Hematopoietic multipotent progenitor cell treated with erythropoietin and hydrocortisone succinate and interleukin-3 and kit ligand, for 15 days (in vitro differentiated cells): ENCODE results near the gene GRK5.
"Not testable (repeated sequence)": the region's sequence is repeated elsewhere in the genome, so short reads cannot be mapped to it uniquely, and the experiment has no call there.

Experiments used
- DNase-seq: peaks from one replicate; pipeline ENCODE4 v3.0.0-alpha.2; 2015; ENCODE audit warnings: low spot score

Gene GRK5

GRCh38 chr10:119274519-119275045 lies 67.2 kb downstream of the GRK5 start:
- no peak for DNase-seq

- no peak for DNase-seq
Observed at GRCh38 chr10:119275085-119275484, 67.7 kb downstream of the GRK5 start.

DNA sequence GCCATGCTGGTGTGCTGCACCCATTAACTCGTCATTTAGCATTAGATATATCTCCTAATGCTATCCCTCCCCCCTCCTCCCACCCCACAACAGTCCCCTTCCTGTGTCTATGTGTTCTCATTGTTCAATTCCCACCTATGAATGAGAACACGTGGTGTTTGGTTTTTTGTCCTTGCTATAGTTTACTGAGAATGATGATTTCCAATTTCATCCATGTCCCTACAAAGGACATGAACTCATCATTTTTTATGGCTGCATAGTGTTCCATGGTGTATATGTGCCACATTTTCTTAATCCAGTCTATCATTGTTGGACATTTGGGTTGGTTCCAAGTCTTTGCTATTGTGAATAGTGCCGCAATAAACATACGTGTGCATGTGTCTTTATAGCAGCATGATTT lies 68.8 kb downstream of the GRK5 start:
- not testable (repeated sequence) for DNase-seq

- no peak for DNase-seq
Observed at GRCh38 chr10:119278126-119278709, 70.8 kb downstream of the GRK5 start.

DNA sequence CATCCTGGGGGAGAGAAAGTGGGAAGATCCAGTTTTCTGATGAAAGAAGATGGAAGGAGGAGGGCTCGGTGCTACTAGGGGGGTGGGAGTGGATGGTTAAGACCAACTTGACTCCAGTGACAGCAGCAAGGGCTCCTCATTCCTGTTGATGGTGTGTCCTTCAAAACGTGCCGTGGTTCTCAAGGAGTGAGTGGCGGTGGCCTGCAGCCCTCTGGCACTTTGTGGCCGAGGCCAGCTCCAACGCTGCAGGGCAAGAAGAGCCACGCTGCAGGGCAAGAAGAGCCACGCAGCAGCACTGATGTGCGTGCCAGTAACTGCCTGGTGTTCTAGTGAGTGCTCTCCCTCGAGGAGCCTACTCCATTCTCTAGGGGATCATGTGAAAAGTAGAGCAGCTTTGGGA lies 72.1 kb downstream of the GRK5 start:
- DNase-seq = no peak

DNA sequence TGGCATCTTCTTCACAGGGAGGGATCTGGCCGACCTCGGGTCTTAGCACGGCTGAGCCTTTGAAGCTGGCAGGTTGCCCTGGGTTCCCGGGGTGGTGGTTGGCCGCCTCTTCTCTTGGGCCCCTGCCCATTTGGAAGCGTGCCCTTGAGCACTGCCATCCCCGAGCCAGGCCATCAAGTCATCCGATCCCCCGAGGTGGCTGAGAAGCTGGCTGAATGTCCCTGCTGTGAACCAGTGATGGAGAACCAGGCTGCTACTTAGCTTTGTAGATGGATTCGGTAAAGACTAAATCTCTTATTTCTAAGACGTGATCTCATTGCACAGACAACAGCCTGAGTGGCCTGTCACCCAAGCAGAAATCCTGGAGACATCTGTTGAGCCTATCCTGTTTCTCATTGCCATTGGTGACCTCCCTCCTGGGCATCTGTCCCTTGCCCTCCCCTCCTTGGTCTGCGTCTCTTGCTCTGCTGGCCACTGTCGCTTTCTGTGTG lies 74.3 kb downstream of the GRK5 start:
- DNase-seq = no peak

GRCh38 chr10:119282446-119282845 lies 75.1 kb downstream of the GRK5 start:
- DNase-seq = no peak

- DNase-seq = no peak
Observed at GRCh38 chr10:119283387-119283786, 76.0 kb downstream of the GRK5 start.

DNA sequence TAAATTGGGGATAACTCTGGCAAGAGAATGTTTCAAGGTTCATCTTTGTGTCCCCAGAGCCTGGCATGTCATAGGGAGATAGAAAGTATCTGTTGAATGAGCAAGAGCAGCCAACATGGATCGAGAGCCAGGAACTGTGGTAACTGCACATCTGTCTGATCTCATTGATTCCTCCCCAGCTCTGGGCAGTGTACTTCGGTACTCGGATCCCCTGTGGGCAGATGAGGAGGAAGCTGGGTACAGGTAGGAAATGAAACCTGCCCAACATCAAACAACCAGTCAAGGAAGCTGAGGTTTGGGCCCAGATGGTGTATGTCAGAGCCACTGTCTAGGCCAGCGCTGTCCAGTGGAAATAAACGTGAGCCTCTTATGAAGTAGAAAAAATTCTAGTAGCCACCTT lies 76.4 kb downstream of the GRK5 start:
- DNase-seq = no peak

GRCh38 chr10:119284679-119285096 lies 77.3 kb downstream of the GRK5 start:
- DNase-seq = no peak

DNA sequence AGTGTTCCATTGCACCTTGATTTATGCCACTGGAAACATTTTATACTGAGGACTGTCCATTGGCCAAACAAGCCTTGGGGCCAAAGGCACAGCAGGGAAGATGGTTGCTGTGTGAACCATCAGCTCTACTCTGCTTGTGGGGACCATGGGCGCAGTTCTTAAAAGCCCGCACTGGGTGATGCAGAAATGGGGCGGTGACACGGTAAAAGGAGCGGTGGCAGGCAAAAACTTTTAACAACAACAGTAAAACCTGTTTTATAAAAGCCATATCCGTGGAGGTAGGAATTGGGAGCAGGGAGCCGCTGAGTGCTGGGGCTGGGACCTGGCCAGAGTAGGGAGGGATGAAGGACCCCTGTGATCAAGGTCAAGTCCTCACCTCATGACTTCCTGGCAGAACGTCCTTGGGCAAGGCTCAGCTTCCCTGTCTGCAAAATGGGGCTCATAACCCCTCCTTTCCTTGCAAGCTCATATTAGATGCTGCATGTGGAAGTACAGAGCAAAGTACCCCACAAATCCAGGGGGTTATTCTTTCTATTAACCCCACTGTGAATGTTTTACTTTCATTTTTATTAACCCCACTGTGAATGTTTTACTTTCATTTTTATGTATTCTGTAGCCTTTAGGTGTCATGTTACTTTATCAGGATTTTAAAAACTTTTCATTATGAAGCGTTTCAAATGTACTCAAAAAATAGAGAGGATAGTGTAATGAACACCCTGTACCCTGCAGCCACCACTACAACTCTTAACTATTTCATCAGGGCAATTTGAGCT lies 78.3 kb downstream of the GRK5 start:
- DNase-seq = no peak

DNA sequence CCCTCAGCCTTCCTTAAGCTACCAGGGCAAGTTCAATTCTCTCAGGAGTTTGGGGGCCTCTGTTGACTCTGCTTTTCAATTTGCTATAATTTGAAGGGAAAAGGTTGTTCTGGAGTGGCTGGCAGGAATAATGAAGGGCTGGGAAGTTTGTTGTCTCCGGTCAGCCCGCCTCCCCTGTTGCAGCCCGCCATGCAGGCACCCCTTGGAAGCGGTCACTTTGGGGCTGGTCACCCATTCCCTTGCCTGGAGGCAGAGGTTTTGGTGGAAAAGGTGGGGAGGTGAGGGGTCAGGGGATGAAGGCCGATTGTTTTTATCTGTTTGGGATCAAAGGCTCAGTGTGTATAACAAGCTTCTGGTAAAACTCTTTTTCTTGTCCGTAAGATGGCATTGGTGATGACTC lies 79.1 kb downstream of the GRK5 start:
- DNase-seq = no peak

GRCh38 chr10:119286983-119287633 lies 79.7 kb downstream of the GRK5 start:
- DNase-seq = no peak

GRCh38 chr10:119288574-119289001 lies 81.2 kb downstream of the GRK5 start:
- no peak for DNase-seq

GRCh38 chr10:119289227-119289920 lies 82.0 kb downstream of the GRK5 start:
- no peak for DNase-seq

- no peak for DNase-seq
Observed at GRCh38 chr10:119290301-119291048, 83.1 kb downstream of the GRK5 start.

- no peak for DNase-seq
Observed at GRCh38 chr10:119291223-119291900, 84.0 kb downstream of the GRK5 start.

DNA sequence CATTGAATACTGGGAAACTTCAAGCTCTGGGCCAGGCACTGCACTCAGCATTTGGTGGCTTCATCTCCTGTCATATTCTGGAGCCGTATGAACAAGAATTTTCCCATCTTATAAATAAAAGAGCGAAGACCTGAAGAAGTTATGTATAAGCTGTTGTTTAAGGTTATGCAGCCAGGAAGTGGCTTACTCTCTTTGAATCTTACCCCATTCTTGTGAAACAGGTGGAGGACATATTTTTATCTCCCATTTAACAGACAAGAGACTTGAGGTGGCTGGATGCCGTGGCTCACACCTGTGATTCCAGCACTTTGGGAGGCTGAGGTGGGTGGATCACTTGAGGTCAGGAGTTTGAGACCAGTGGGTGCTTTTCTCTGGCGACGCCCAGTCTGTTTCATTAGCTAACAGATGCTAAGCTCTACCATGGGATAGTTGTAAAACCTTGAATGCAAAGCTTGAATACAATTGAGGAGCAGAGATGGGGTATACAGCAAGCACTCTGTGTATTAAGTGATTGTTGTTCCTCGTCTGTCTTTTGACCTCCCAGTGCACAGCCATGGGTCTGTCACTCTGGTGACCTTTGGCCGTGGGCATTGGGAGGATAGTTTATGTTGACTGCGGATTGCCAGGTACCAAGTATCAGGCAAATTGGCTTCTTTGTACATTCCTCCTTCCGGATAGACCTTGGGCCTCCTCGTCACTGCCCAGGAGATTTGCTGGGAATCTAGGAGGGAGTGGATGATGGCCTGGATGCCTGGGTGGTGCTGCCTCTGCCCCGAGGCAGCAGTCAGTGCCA lies 85.8 kb downstream of the GRK5 start:
- DNase-seq = no peak

- no peak for DNase-seq
Observed at GRCh38 chr10:119296703-119297102, 89.3 kb downstream of the GRK5 start.
